Measurements from ENCODE around the gene NFS1. TPM values are rescaled to one million over a fixed set of nuclear protein-coding genes. Genes with fewer than 3 reads are reported as not detected.
A peak's percentile ranks its signal among the peaks of the same experiment; 100 is the strongest.

NFS1 gene
- total RNA-seq, 4 donors from 2014 or later: 16.8 to 40.0 (median 31.4) TPM

GRCh38 chr20:35702824-35703695 lies 3.9 kb upstream of the NFS1 start:
- TF ChIP-seq EP300 (IDR thresholded peaks at IDR 0.05): no peak
- TF ChIP-seq POLR2AphosphoS5 (IDR thresholded peaks at IDR 0.05): peak; percentile 8
- peaks cover 20 to 72% of the 10 kb centered on the region in 2 donors for H3K36me3 ChIP-seq
- ATAC-seq: no peak
- no peak overlapping the region for H3K4me3 ChIP-seq
- peaks cover 0 to 33% (median 5%) of the 10 kb centered on the region in 3 donors for H3K4me1 ChIP-seq
- peak overlapping the region in 1 of 4 donors; percentile 23 for H3K27ac ChIP-seq
- WGBS, 2 donors (ENCODE audit: low coverage in 1 of 2): 38 to 64% methylated on average over 4 of the region's 4 CpGs
- H3K27me3 ChIP-seq: no peaks in the 10 kb centered on the region
- H3K9me3 ChIP-seq: no peaks in the 10 kb centered on the region

GRCh38 chr20:35702051-35702823 lies 3.1 kb upstream of the NFS1 start:
- H3K27ac ChIP-seq: peak overlapping the region in 1 of 4 donors; percentile 23
- ATAC-seq: no peak
- H3K36me3 ChIP-seq: peaks cover 20 to 64% of the 10 kb centered on the region in 2 donors

GRCh38 chr20:35700625-35701148 lies 1.5 kb upstream of the NFS1 start:
- no peaks in the 10 kb centered on the region for H3K27me3 ChIP-seq
- peaks cover 8 to 56% of the 10 kb centered on the region in 2 donors for H3K36me3 ChIP-seq
- ATAC-seq: no peak
- H3K4me3 ChIP-seq: no peak overlapping the region
- H3K9me3 ChIP-seq: no peaks in the 10 kb centered on the region
- peaks cover 0 to 41% (median 11%) of the 10 kb centered on the region in 3 donors for H3K4me1 ChIP-seq
- TF ChIP-seq POLR2A (IDR thresholded peaks at IDR 0.05) (no peak), CTCF (IDR thresholded peaks at IDR 0.05) (no peak), EP300 (IDR thresholded peaks at IDR 0.05) (no peak), POLR2AphosphoS5 (IDR thresholded peaks at IDR 0.05) (no peak)
- H3K27ac ChIP-seq: peak overlapping the region in 3 of 4 donors; percentile 88 to 89 (median 88)
- 79 to 82% methylated on average over 7 of the region's 7 CpGs for WGBS, 2 donors (ENCODE audit: low coverage in 1 of 2)

More at GRCh38 chr20:35702051-35702823, 3.1 kb upstream of the NFS1 start:
- TF ChIP-seq POLR2AphosphoS5 (IDR thresholded peaks at IDR 0.05) (no peak), EP300 (IDR thresholded peaks at IDR 0.05) (no peak), POLR2A (IDR thresholded peaks at IDR 0.05) (no peak)
- Histone ChIP-seq H3K4me1 (peaks cover 0 to 36% (median 11%) of the 10 kb centered on the region in 3 donors), H3K4me3 (no peak overlapping the region), H3K27me3 (no peaks in the 10 kb centered on the region), H3K9me3 (no peaks in the 10 kb centered on the region)
- WGBS, 2 donors (ENCODE audit: low coverage in 1 of 2): 51 to 67% methylated on average over 4 to 12 of the region's 12 CpGs

- H3K27me3 ChIP-seq: no peaks in the 10 kb centered on the region
- TF ChIP-seq EP300 (IDR thresholded peaks at IDR 0.05) (no peak), CTCF (IDR thresholded peaks at IDR 0.05) (no peak), POLR2A (IDR thresholded peaks at IDR 0.05) (no peak), POLR2AphosphoS5 (IDR thresholded peaks at IDR 0.05) (no peak)
- ATAC-seq: no peak
- H3K27ac ChIP-seq: peak overlapping the region; percentile 83 to 89 (median 88)
- WGBS, 2 donors (ENCODE audit: low coverage in 1 of 2): 16 to 23% methylated on average over 6 of the region's 6 CpGs
- peak overlapping the region; percentile 65 to 95 for H3K4me3 ChIP-seq
- peaks cover 8 to 56% of the 10 kb centered on the region in 2 donors for H3K36me3 ChIP-seq
- peaks cover 0 to 41% (median 11%) of the 10 kb centered on the region in 3 donors for H3K4me1 ChIP-seq
- H3K9me3 ChIP-seq: no peaks in the 10 kb centered on the region
Measured at GRCh38 chr20:35699957-35700624, 939 bp upstream of the NFS1 start.

- TF ChIP-seq POLR2A (IDR thresholded peaks at IDR 0.05): no peak
- TF ChIP-seq POLR2AphosphoS5 (IDR thresholded peaks at IDR 0.05): no peak
- no peak for TF ChIP-seq EP300 (IDR thresholded peaks at IDR 0.05)
- no peak for TF ChIP-seq CTCF (IDR thresholded peaks at IDR 0.05)
- ATAC-seq: peak; percentile 35
- H3K36me3 ChIP-seq: peaks cover 0 to 56% of the 10 kb centered on the region in 2 donors
- H3K4me1 ChIP-seq: peaks cover 0 to 41% (median 11%) of the 10 kb centered on the region in 3 donors
- no peaks in the 10 kb centered on the region for H3K27me3 ChIP-seq
- H3K4me3 ChIP-seq: peak overlapping the region; percentile 65 to 95
- no peaks in the 10 kb centered on the region for H3K9me3 ChIP-seq
- 4 to 12% methylated on average over 9 to 18 of the region's 37 CpGs for WGBS, 2 donors (ENCODE audit: low coverage in 1 of 2)
- peak overlapping the region; percentile 83 to 89 (median 88) for H3K27ac ChIP-seq
Measured at GRCh38 chr20:35698298-35699126, 640 bp downstream of the NFS1 start.
